ENCODE measurements around the gene SRSF7.
A peak's percentile ranks its signal among the peaks of the same experiment; 100 is the strongest.
"Not testable (repeated sequence)": the region's sequence is repeated elsewhere in the genome, so short reads cannot be mapped to it uniquely, and the experiment has no call there.

The SRSF7 gene

GRCh38 chr2:38731684-38732221 is 19.4 kb downstream of the SRSF7 start:
- no peak for DNase-seq (ENCODE audit: low spot score)

GRCh38 chr2:38731090-38731489 is 20.1 kb downstream of the SRSF7 start:
- DNase-seq (ENCODE audit: low spot score), result no peak

GRCh38 chr2:38728694-38729093 is 22.5 kb downstream of the SRSF7 start:
- no peak for DNase-seq (ENCODE audit: low spot score)

- no peak for DNase-seq (ENCODE audit: low spot score)
These were observed 23.5 kb downstream of the SRSF7 start for GRCh38 chr2:38727661-38728060.

- no peak for DNase-seq (ENCODE audit: low spot score)
These were observed 28.0 kb downstream of the SRSF7 start for GRCh38 chr2:38723173-38723572.

- no peak for DNase-seq (ENCODE audit: low spot score)
These were observed 28.7 kb downstream of the SRSF7 start for GRCh38 chr2:38722271-38723061.

- peak; percentile 74 for DNase-seq (ENCODE audit: low spot score)
These were observed 30.4 kb downstream of the SRSF7 start for GRCh38 chr2:38720613-38721241.

GRCh38 chr2:38719706-38720105 is 31.5 kb downstream of the SRSF7 start:
- no peak for DNase-seq (ENCODE audit: low spot score)

GRCh38 chr2:38718601-38719000 is 32.6 kb downstream of the SRSF7 start:
- no peak for DNase-seq (ENCODE audit: low spot score)

GRCh38 chr2:38716185-38716584 is 35.0 kb downstream of the SRSF7 start:
- peak; percentile 16 for DNase-seq (ENCODE audit: low spot score)

GRCh38 chr2:38714941-38715340 is 36.2 kb downstream of the SRSF7 start:
- not testable (repeated sequence) for DNase-seq (ENCODE audit: low spot score)

GRCh38 chr2:38713338-38713737 is 37.8 kb downstream of the SRSF7 start:
- no peak for DNase-seq (ENCODE audit: low spot score)

GRCh38 chr2:38712871-38713270 is 38.3 kb downstream of the SRSF7 start:
- no peak for DNase-seq (ENCODE audit: low spot score)

- DNase-seq (ENCODE audit: low spot score), result no peak
These were observed 38.7 kb downstream of the SRSF7 start for GRCh38 chr2:38712413-38712812.

GRCh38 chr2:38711558-38711957 is 39.6 kb downstream of the SRSF7 start:
- no peak for DNase-seq (ENCODE audit: low spot score)

- DNase-seq (ENCODE audit: low spot score), result no peak
These were observed 41.5 kb downstream of the SRSF7 start for GRCh38 chr2:38709567-38710194.

GRCh38 chr2:38708900-38709566 is 42.1 kb downstream of the SRSF7 start:
- no peak for DNase-seq (ENCODE audit: low spot score)

- DNase-seq (ENCODE audit: low spot score), result not testable (repeated sequence)
These were observed 42.7 kb downstream of the SRSF7 start for GRCh38 chr2:38708491-38708890.

GRCh38 chr2:38706846-38707345 is 44.3 kb downstream of the SRSF7 start:
- DNase-seq (ENCODE audit: low spot score), result no peak

- DNase-seq (ENCODE audit: low spot score), result no peak
These were observed 46.5 kb downstream of the SRSF7 start for GRCh38 chr2:38704664-38705063.

- not testable (repeated sequence) for DNase-seq (ENCODE audit: low spot score)
These were observed 47.8 kb downstream of the SRSF7 start for GRCh38 chr2:38703336-38703735.

GRCh38 chr2:38702413-38702812 is 48.7 kb downstream of the SRSF7 start:
- DNase-seq (ENCODE audit: low spot score), result peak; percentile 74

Measured in AG08395 (cell line).